GM18507 (cell line): Measurements from ENCODE around the gene BAIAP2.

Source experiments
- DNase-seq: peaks from one replicate; pipeline ENCODE4 v3.0.0; 2011; ENCODE audit warnings: low read depth; ENCODE audit not compliant: insufficient read length; ENCODE audit errors: extremely low spot score
- FAIRE-seq: peaks from 2 replicates; lab custom pipeline; 2011; peaks lifted over from hg19 to GRCh38; lab: Jason Lieb, UNC

BAIAP2 gene

GRCh38 chr17:81160306-81160705 lies 125.4 kb downstream of the BAIAP2 start:
- FAIRE-seq: no peak

GRCh38 chr17:81160747-81161453 lies 125.9 kb downstream of the BAIAP2 start:
- DNase-seq: no peak
- FAIRE-seq: no peak

More at GRCh38 chr17:81160306-81160705, 125.4 kb downstream of the BAIAP2 start:
- no peak for DNase-seq

- DNase-seq (no peak), FAIRE-seq (no peak)
Measured at GRCh38 chr17:81161536-81161935, 126.6 kb downstream of the BAIAP2 start.

- no peak for FAIRE-seq
Measured at GRCh38 chr17:81161972-81162371, 127.0 kb downstream of the BAIAP2 start.

GRCh38 chr17:81162491-81162890 lies 127.5 kb downstream of the BAIAP2 start:
- DNase-seq (no peak), FAIRE-seq (no peak)

More at GRCh38 chr17:81161972-81162371, 127.0 kb downstream of the BAIAP2 start:
- no peak for DNase-seq

GRCh38 chr17:81163051-81163695 lies 128.2 kb downstream of the BAIAP2 start:
- FAIRE-seq (no peak), DNase-seq (no peak)

GRCh38 chr17:81163703-81164370 lies 128.9 kb downstream of the BAIAP2 start:
- DNase-seq: no peak
- no peak for FAIRE-seq

GRCh38 chr17:81164371-81165245 lies 129.7 kb downstream of the BAIAP2 start:
- FAIRE-seq (no peak), DNase-seq (no peak)

- no peak for FAIRE-seq
- DNase-seq: no peak
Measured at GRCh38 chr17:81165246-81166032, 130.5 kb downstream of the BAIAP2 start, which contains the start of gene PVALEF. TSS of gene PVALEF (plus strand) at chr17:81165507. CDS start at chr17:81181227, 15,720 bp downstream.

- no peak for FAIRE-seq
Measured at GRCh38 chr17:81166033-81166492, 131.1 kb downstream of the BAIAP2 start, which contains the start of gene AATK. TSS of gene AATK (minus strand) at chr17:81166221. CDS start at chr17:81165992, 229 bp downstream.

More at GRCh38 chr17:81166033-81166492, 131.1 kb downstream of the BAIAP2 start, which contains the start of gene AATK:
- no peak for DNase-seq
